ENCODE data around the gene THRSP.
"Not testable (repeated sequence)": the region's sequence is repeated elsewhere in the genome, so short reads cannot be mapped to it uniquely, and the experiment has no call there.

The THRSP gene, protein sequence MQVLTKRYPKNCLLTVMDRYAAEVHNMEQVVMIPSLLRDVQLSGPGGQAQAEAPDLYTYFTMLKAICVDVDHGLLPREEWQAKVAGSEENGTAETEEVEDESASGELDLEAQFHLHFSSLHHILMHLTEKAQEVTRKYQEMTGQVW

DNA sequence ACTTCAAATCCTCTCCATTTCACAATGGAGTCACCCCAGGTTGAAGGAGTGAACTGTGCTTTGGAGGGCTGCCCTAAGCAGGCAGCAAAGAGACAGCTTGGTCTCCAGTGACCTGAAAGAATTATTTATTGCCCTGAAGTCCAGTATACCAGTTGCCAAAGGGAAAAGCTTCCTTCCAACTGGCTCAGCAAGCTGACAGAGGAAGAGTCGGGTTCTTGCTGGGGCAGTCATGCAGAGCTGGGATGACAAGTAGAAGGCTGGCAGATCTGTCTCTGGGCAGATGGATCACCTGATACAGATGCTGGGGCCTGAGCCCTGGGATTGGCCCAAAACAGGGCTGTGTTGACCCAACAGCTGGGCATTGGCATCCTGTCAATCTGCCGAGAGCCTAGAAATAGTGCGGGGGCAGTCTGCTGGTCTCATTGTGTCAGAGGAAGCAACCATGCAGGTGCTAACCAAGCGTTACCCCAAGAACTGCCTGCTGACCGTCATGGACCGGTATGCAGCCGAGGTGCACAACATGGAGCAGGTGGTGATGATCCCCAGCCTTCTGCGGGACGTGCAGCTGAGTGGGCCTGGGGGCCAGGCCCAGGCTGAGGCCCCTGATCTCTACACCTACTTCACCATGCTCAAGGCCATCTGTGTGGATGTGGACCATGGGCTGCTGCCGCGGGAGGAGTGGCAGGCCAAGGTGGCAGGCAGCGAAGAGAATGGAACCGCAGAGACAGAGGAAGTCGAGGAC, at the start of gene THRSP:
Gene THRSP, plus strand, starts transcription at position 422 of the 742 bp plus-strand sequence. Its CDS starts 21 bp downstream, at position 443.
- no peak for DNase-seq

DNA sequence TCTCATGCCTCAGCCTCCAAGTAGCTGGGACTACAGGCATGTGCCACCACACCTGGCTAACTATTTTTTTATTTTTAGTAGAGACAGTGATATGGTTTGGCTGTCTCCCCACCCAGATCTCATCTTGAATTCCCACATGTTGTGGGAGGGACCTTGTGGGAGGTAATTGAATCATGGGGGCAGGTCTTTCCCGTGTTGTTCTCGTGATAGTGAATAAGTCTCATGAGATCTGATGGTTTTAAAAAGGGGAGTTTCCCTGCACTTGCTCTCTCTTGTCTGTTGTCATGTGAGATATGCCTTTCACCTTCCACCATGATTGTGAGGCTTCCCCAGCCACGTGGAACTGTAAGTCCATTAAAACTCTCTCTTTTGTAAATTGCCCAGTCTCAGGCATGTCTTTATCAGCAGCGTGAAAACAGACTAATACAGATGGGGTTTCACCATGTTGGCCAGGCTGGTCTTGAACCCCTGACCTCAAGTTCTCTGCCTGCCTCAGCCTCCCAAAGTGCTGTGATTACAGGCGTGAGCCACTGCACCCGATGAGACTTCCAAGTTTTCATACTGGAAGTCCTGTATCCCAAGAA, 48.6 kb upstream of the THRSP start:
- not testable (repeated sequence) for DNase-seq

DNA sequence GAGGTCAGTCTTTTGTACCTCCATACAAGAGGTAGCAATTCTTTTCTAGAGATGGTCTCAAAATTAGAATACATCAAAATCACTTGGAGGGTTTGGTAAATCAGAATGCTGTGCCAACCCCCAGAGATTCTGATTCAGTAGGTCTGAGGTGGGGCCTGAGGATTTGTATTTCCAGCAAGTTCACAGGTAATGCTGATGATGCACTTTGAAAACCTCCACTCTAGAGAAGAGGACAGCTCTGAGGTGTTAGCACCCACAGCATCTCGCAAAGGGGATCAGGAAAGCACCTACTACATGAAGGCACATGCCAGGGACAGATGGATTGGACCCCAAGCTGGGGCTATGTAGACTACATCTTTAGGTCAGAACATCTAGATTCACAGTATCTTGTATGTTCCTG, 47.8 kb upstream of the THRSP start:
- DNase-seq: no peak

DNA sequence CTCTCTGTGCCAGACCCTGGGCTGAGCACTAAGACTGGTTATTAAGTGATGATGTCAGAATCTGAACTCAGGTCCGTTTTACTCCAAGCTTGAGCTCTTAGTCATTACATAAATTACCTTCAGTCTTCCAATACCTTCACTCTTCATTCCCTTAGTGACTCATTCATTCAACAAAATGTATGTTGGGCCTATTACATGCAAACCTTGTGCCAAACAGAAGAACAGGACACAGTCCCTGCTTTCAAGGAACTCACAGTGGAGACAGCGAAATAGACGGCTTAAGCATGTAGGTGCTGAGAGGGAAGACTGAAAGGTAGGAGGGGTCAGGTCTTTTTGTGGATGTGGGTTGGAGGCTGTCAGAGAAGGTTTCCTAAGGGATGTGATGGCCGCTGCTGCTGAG, 43.9 kb upstream of the THRSP start:
- no peak for DNase-seq

DNA sequence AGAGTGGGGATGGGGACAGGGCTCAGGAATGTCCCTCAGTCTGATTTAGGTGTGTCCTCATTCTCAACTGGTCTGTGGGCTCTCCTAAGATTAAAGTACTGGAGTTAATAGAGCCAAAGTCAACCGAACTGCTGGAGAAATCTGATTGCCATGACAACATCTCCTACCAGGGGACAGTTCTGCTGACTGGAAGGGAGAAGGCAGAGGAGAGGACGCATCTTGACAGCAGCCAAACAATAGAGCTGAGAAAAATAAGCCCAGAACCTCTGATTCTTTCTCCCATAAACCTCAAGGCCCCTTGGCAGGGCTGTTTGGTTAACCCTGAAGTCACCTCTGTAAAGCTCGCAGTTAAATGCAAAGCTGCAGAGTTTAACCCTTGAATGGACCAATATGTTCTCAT, 43.4 kb upstream of the THRSP start:
- no peak for DNase-seq

DNA sequence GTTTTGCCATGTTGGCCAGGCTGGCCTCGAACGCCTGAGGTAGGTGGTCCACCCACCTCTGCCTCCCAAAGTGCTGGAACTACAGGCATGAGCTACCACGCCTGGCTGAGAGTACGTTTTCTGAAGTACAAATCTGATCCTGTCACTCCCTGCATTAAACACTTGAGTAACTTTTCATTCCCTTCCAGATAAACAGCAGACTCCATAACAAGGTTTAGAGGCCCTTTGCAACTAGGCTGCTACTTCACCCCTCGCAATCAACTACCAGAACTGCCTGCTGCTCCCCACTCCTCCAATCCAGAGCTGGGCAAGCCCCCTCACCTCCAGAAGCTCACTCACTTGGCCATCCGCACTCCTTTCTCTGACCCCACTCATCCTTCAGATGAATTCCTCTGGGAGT, 42.0 kb upstream of the THRSP start:
- DNase-seq: no peak

DNA sequence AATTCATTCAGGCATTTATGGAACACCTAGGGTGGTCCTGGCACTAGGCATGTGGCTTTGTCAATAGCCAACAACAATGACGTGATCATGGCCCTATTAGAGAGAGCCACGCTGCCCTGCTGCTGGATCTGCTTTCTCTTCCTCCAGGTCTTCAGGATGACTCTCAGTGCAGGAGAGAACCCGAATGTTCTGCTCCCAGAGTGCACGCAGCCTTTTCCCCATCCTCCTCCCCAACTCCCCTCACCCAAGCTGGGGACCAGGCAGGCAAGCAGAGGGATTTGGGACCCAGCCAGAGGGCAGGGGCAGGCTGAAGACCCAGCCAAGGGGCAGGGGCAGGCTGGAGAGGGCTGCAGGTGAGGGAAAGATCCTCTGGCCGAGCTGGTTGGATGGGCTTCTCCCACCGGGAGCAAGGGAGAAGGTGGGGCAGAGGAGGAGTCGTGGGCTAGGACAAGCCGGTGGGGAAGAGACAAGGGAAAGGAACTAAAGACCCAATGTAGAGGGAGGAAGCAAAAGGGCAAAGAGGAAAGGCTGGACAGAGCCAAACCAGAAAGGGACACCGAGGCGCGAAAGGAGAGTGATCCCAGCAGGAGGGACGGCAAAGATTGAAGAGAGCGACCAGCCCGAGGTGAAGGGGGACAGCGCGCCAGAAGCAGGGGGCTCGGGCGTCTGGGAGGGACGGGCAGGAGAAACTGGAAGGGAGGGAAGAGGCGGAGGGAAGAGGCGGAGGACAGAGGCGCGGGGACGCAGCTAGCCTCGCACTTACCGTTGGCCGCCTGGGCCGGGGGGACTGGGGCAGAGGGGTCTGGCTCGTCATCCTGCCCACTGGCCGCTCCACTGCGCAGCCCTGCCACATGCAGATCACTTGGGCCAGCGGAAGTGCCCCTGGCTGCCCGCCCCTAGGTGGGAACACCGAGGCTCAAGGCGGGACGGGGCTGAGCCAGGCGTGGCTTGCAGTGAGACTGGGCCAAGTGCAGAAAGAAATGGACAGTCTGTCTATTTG, 41.0 kb upstream of the THRSP start, which contains the start of gene KCTD14:
Gene KCTD14, minus strand, starts transcription at position 880 of the 1,000 bp plus-strand sequence. Its CDS starts 27 bp downstream, at position 853.
- DNase-seq: no peak

DNA sequence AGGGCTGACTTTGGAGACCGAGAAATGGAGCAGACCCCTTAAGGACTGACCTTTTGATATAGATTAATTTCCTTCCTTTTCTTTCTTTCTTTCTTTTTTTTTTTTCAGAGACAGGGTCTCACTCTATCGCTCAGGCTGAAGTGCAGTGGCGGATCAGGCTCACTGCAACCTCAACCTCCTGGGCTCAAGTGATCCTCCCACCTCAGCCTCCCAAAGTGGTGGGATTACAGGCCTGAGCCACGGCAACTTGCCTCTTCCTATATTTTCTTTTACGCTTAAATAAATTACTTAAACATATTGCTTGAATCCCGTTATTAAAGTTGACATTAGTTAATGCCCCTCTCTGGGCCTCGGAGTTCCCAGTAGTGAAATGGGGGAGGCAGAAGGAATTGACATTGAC, 40.2 kb upstream of the THRSP start:
- DNase-seq: no peak

DNA sequence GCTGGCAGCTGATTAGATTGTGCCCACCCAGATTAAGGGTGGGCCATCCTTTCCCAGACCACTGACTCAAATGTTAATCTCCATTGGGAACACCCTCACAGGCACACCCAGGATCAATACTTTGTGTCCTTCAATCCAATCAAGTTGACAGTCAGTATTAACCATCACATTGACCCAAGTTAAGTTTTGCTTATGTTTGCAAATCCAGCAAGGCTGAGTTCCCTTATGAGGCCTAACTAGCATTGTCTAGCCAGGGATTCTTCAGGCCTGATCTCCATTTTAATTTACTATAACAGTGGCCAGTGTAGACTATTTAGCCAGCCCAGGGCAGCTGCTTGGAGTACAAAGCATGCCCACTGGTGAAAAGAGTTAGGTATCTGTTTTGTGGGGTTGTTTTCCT, 38.3 kb upstream of the THRSP start:
- DNase-seq: no peak

DNA sequence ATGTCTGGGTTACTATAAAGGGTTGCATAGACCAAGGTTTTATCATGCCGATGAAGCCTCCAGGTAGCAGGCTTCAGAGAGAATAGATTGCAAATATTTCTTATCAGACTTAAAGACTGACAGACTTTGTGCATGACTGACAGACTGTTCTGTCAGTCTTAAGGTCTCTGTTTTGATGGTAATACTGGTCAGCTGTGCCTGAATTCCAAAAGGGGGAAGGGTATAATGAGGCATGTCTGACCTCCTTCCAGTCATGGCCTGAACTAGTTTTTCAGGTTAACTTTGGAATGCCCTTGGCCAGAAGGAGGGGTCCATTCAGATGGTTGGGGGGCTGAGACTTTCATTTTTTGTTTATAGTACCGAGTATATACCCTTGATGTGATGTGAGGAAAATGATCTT, 35.9 kb upstream of the THRSP start:
- no peak for DNase-seq

DNA sequence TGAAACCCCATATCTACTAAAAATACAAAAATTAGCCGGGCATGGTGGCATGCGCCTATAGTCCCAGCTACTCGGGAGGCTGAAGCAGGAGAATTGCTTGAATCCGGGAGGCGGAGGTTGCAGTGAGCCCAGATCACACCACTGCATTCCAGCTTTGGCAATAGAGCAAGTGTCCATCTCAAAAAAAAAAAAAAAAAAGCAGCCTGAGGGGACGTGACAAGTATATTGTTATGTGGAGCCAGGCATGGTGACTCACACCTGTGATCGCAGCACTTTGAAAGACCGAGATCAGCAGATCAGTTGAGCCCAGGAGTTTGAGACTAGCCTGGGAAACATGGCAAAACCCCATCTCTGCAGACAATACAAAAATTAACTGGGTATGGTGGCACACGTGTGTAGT, 35.2 kb upstream of the THRSP start:
- not testable (repeated sequence) for DNase-seq

DNA sequence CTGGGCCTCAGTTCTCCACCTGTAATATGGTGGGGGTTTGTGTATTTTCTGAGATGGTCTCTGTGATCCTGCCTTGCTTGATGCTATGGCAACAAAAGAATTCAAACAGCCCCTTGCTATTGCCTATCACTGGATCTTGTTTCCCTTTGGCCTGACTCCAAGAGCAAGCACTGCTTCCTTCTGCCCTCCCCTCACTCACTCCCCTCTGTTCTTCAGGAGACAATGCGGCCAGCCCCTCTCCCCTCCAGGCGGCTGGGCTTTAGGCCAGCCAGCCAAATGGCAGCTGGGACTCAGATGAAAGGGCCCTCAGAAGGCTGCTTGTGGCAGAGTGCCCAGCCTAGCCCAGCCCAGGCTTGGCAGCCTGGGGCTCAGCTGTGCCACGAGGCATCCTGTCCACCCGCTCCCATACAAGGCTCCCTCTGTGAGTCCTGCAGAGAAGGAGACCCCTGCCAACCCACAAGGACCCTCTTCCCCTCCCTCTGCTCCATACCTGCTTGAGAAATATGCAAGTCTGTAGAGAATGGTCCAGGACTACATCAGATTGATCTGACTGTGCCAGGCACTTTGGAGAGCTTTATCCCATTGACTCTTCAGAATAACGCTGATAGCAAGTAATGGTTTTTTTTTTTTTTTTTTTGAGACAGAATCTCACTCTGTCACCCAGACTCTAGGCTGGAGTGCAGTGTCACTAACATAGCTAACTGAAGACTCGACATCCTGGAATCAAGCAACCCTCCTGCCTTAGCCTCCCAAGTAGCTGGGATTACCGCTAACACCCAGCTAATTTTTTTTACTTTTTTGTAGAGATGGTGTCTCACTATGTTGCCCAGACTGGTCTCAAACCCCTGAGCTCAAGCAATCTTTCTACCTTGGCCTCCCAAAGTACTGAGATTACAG, 33.0 kb upstream of the THRSP start:
- no peak for DNase-seq

DNA sequence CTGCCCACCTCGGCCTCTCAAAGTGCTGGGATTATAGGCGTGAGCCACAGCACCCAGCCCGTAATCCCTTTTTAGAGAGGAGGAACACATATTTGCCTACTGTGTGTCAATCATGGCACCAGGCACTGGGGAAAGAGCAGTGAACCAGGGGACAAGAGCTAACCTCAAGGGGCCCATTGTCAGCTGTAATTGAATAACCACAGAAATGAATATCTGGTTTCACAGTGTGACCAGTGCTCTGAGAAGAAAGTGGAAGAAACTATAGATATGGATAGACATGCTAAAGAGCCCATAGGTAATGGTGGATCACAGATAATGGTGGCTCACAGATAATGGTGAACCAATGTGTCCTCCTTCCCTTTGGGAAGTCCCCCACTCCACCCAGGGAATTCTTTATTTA, 32.0 kb upstream of the THRSP start:
- no peak for DNase-seq

DNA sequence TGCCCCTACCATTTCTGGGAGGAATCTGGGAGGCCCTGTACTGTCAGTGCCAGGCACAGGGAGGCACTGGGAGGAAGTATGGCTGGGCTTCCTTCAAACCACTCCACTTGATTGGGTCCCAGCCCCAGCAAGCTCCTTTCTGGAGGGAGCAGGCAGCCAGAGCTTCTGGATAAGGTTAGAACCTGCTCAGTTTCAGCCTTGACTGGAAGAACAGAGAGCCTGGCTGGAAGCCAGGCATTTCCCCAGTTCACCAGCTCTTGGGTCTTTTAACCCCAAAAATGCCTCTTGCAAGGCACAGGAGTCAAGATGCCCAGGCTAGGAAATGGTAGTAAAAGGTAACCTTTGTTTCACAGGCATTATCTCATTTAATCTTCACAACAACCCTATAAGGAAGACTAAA, 31.6 kb upstream of the THRSP start:
- no peak for DNase-seq

DNA sequence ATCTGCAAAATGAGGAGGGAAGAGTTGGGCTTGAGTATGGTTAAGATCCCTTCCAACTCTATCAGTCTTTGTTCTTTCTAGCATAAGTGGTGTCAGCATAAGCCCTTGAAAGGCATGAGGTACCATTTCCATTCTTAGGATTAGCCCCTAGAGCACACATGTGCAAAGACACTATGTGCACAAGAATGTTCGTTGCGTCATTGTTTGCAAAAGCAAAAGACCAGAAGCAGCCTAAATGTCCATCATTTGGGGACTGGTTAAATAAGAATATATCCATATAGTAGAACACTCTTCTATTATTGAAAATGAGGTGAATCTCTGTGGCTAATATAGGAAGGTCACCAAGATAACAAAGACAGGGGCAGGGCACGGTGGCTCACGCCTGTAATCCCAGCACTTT, 30.6 kb upstream of the THRSP start:
- no peak for DNase-seq

DNA sequence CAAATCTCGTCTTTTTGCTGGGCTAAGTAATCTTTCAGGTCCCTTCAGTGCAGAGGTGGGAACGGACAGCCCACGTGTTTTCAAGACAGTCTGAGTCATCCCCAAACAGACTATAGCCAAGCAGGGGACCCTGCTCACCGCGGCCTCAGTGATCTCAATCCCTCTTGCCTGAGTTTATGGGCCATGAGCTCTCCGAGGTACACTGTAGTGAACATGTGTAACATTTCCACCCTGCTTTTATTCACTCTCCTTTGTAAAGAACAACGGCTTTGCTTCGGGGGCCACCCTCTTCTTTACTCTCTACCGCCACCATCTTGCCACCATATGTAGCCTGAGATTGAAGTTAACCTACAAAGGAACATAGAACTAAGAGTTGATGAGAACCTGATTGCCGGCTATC, 29.0 kb upstream of the THRSP start:
- DNase-seq: no peak

DNA sequence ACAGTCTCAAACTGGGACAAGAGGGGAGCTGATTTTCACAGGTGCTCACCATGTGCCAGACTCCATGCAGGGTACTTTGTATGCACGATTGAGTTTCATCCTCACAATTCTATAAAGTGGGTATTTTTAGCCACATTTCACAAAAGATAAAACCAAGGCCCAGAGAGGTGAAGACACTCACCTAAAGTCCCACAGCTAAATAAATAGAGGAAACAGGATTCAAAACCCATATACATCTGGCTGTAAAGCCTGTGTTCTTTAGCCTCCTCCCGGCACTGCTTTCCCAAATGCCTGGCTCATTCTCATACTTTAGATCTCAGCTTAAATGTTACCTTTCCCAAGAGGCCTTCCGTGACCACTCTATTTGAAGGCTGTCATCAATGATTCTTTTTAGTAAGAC, 27.3 kb upstream of the THRSP start:
- DNase-seq: no peak

DNA sequence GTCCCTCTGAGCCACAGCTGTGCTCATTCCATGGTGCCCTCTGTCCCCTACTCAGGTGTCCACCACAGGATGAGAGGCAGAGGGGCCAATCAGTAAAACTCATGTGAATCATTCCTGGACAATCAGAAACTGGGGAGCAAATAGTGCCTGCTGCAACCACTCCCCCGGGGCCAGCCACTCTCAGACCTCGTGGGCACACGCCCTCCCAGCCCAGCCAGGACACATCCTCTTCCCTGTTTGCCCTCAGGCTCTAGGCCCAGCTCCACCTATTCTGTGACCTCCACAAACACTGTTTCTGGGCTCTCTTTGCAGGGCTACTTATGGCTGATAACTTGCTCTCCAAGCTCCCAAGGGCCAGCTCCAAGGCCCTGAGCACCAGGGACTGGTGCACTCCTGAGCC, 26.6 kb upstream of the THRSP start:
- no peak for DNase-seq

DNA sequence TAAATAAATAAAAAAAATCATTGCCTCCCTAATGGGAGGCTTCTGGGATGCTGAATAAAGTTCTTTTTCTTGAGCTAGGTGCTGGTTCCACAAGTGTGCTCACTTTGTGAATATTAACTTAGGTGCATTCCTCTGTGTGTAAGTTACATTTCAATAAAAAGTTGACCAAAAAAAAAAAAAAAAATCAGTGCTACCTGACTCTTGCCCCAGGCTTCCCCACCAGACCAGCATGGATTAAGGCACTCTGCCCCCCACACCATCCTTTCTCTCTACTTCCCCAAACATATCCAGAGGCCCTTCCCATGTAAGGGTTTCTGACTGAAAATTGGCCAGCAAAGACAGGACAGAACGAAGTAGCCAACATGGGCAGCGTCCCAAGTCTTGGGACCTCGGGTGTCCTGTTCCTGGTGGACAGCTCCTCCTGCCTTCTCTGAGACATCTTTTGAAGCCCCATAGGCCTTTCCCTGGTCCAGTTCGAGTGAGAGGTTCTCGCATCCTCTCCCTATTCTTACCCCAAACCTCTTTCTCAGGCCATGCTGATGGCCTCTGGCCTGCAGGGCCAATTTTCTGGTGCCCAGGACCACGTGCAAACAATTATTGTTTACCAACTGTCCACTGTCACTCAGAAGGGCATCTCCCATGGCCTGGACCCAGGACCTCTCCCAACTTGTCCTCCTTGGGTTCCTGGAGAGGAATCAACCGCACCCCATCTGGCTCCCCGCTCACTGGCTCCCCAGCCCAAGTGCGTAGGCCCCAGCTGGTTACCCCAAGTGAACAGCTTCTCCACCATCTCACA, 25.6 kb upstream of the THRSP start:
- no peak for DNase-seq

DNA sequence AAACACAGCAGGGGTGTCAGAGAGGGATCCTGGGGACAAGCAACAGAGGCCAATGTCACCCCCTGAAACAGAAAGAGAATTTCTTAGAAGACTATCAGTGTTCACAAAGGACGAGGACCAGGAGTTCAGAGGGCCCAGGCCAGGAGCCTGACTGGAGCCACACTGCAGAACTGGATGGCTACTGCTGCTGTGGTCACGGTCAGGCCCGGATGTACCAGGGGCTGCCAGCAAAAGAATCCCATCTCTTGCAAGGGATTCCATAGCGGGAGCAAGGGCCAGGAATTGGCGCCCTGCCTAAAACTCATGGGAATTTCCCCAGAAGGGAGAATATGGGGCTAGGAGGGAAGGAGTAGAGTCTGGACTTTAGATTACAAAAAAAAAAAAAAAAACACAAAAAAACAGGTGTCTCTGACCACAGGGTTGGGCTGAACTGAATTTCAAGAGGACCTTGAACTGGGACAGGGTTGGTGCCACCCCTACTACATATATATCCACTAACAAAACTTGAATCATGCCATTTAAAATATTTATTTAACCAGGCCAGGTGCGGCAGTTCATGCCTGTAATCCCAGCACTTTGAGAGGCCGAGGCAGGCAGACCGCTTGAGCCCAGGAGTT, 24.9 kb upstream of the THRSP start:
- DNase-seq: no peak

All from CD4-positive, alpha-beta T cell treated with Interferon alpha-2 for 1 hour (primary cell).